ENCODE measurements around the gene CBL.
"Not testable (repeated sequence)": the region's sequence is repeated elsewhere in the genome, so short reads cannot be mapped to it uniquely, and the experiment has no call there.

The CBL gene

DNA sequence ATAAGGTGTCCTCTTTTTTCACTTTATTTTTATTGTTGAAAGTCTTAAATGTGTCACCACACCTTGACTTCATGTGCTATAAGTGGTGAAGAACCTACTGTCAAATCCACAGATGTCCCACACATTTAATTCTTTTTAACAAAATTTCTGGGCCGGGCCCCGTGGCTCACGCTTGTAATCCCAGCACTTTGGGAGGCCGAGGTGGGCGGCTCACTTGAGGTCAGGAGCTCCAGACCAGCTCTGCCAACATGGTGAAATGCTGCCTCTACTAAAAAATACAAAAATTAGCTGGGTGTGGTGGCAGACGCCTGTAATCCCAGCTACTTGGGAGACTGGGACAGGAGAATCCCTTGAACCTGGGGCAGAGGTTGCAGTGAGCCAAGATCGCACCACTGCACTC lies 3.0 kb downstream of the CBL start:
- no peak for TF ChIP-seq CTCF (IDR thresholded peaks at IDR 0.05; ENCODE audit: low read depth, low read length)
- no peak overlapping the region for H3K4me3 ChIP-seq (ENCODE audit: low read depth, low read length)
- in situ Hi-C loops (cut with HindIII; ENCODE audit: low sequenced_read_pairs) = no loop called here
- DNase-seq (ENCODE audit: low read depth, low spot score) = no peak

DNA sequence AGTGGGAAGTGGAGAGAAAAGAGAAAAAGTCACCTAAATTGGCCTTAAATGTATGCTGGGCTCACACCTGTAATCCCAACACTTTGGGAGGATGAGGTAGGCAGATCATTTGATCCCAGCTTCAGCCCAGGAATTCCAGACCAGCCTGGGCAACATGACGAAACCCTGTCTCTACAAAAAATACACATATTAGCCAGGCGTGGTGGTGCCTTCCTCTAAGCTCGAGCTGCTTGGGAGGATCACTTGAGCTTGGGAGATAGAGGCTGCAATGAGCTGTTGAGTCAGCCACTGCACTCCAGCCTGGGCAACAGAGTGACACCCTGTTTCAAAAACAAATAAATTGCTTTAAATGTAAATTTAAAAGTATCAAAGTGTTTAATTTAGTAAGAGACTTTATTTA lies 3.9 kb downstream of the CBL start:
- no peak overlapping the region for H3K4me3 ChIP-seq (ENCODE audit: low read depth, low read length)
- no peak for DNase-seq (ENCODE audit: low read depth, low spot score)
- no peak for TF ChIP-seq CTCF (IDR thresholded peaks at IDR 0.05; ENCODE audit: low read depth, low read length)
- in situ Hi-C loops (cut with HindIII; ENCODE audit: low sequenced_read_pairs) = no loop called here

GRCh38 chr11:119218141-119218878 lies 12.2 kb downstream of the CBL start:
- in situ Hi-C loops (cut with HindIII; ENCODE audit: low sequenced_read_pairs) = no loop called here
- peak; percentile 93 for DNase-seq (ENCODE audit: low read depth, low spot score)

GRCh38 chr11:119222308-119222707 lies 16.2 kb downstream of the CBL start:
- in situ Hi-C loops (cut with HindIII; ENCODE audit: low sequenced_read_pairs) = no loop called here
- TF ChIP-seq CTCF (IDR thresholded peaks at IDR 0.05; ENCODE audit: low read depth, low read length) = no peak
- no peak overlapping the region for H3K4me3 ChIP-seq (ENCODE audit: low read depth, low read length)
- peak; percentile 58 for DNase-seq (ENCODE audit: low read depth, low spot score)

More at GRCh38 chr11:119218141-119218878, 12.2 kb downstream of the CBL start:
- H3K4me3 ChIP-seq (ENCODE audit: low read depth, low read length) = no peak overlapping the region
- TF ChIP-seq CTCF (IDR thresholded peaks at IDR 0.05; ENCODE audit: low read depth, low read length) = no peak

DNA sequence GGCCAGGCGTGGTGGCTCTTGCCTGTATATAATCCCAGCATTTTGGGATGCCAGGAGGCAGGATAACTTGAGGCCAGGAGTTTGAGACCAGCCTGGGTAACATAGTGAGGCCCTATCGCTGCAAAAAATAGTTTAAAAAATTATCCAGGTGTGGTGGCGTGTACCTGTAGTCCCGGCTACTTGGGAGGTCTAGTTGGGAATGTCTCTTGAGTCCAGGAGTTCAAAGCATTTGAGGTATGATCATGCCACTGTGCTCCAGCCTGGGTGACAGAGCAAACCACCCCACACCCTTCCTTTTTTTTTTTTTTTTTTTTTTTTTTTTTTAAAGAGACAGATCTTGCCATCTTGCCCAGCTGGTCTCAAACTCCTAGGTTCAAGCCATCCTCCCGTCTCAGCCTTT lies 16.8 kb downstream of the CBL start:
- DNase-seq (ENCODE audit: low read depth, low spot score) = no peak
- in situ Hi-C loops (cut with HindIII; ENCODE audit: low sequenced_read_pairs) = no loop called here

DNA sequence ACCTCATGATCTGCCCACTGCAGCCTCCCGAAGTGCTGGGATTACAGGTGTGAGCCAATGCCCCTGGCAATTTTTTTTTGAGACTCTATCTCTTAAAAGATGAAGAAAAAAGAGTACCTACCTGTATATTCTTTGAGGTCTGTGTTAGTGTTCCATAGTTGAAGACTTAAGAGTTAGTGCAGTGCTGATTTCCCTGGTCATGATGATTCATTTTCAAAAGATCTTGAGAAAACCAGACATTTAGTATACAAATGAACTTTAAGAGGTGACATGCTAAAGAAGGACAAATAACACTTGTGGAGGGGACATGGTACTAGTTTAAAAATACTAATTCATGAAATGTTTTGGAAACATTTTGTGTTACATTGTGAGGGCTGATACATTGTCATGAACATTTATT lies 17.7 kb downstream of the CBL start:
- peak; percentile 49 for DNase-seq (ENCODE audit: low read depth, low spot score)
- no peak overlapping the region for H3K4me3 ChIP-seq (ENCODE audit: low read depth, low read length)
- in situ Hi-C loops (cut with HindIII; ENCODE audit: low sequenced_read_pairs) = no loop called here
- TF ChIP-seq CTCF (IDR thresholded peaks at IDR 0.05; ENCODE audit: low read depth, low read length) = no peak

More for the DNA sequence above, 16.8 kb downstream of the CBL start:
- no peak for TF ChIP-seq CTCF (IDR thresholded peaks at IDR 0.05; ENCODE audit: low read depth, low read length)
- no peak overlapping the region for H3K4me3 ChIP-seq (ENCODE audit: low read depth, low read length)

- DNase-seq (ENCODE audit: low read depth, low spot score); H3K4me3 ChIP-seq (ENCODE audit: low read depth, low read length); in situ Hi-C loops (cut with HindIII; ENCODE audit: low sequenced_read_pairs): not testable (repeated sequence)
These were observed 22.6 kb downstream of the CBL start for GRCh38 chr11:119228535-119229287.
